Left renal pelvis (tissue), 4 donors: ENCODE measurements around the gene CAMKMT. TPM values are rescaled to one million over a fixed set of nuclear protein-coding genes. Genes with fewer than 3 reads are reported as not detected.

Experiments used
- DNase-seq, 4 donors: peaks; one replicate each; pipeline ENCODE4 v3.0.0-alpha.2; 2013; ENCODE audit warnings: low read depth in 4 of 4, low spot score in 3 of 4
- polyA plus RNA-seq, 4 donors: library from polyadenylated mRNA; unstranded; fragments of 120-200 nt; gene quantifications; one replicate each; pipeline ENCODE4 v1.2.1, GENCODE V29; 2013; ENCODE audit not compliant: insufficient read length in 4 of 4

The CAMKMT gene
- polyA plus RNA-seq, 4 donors, result 6.3 to 15.5 (median 14.4) TPM

- no peak for DNase-seq
These were observed 398.1 kb downstream of the CAMKMT start for GRCh38 chr2:44759823-44760222.

GRCh38 chr2:44763275-44763782 lies 401.6 kb downstream of the CAMKMT start:
- DNase-seq, result no peak

- no peak for DNase-seq
These were observed 404.5 kb downstream of the CAMKMT start for GRCh38 chr2:44766220-44766619.

GRCh38 chr2:44766777-44767176 lies 405.0 kb downstream of the CAMKMT start:
- no peak for DNase-seq

- no peak for DNase-seq
These were observed 405.9 kb downstream of the CAMKMT start for GRCh38 chr2:44767691-44768090.

GRCh38 chr2:44768438-44769236 lies 406.9 kb downstream of the CAMKMT start:
- no peak for DNase-seq

- no peak for DNase-seq
These were observed 407.7 kb downstream of the CAMKMT start for GRCh38 chr2:44769349-44770011.

GRCh38 chr2:44770221-44771195 lies 408.8 kb downstream of the CAMKMT start:
- DNase-seq, result no peak

GRCh38 chr2:44771522-44771921 lies 409.8 kb downstream of the CAMKMT start:
- no peak for DNase-seq

- DNase-seq, result no peak
These were observed 410.4 kb downstream of the CAMKMT start for GRCh38 chr2:44772131-44772530.

- no peak for DNase-seq
These were observed 411.1 kb downstream of the CAMKMT start for GRCh38 chr2:44772669-44773378.

- no peak for DNase-seq
These were observed 413.2 kb downstream of the CAMKMT start for GRCh38 chr2:44774826-44775492.

- DNase-seq, result no peak
These were observed 415.3 kb downstream of the CAMKMT start for GRCh38 chr2:44777036-44777435.

GRCh38 chr2:44777537-44777936 lies 415.8 kb downstream of the CAMKMT start:
- DNase-seq, result no peak

GRCh38 chr2:44778221-44778654 lies 416.5 kb downstream of the CAMKMT start:
- no peak for DNase-seq

- DNase-seq, result no peak
These were observed 417.1 kb downstream of the CAMKMT start for GRCh38 chr2:44778671-44779476.

- DNase-seq, result no peak
These were observed 418.0 kb downstream of the CAMKMT start for GRCh38 chr2:44779793-44780192.

- DNase-seq, result no peak
These were observed 418.7 kb downstream of the CAMKMT start for GRCh38 chr2:44780406-44780805.

- no peak for DNase-seq
These were observed 423.7 kb downstream of the CAMKMT start for GRCh38 chr2:44785433-44785832.
